ENCODE measurements around the gene FA2H.
"Not testable (repeated sequence)": the region's sequence is repeated elsewhere in the genome, so short reads cannot be mapped to it uniquely, and the experiment has no call there.

The FA2H gene

GRCh38 chr16:74769586-74770190, 4.9 kb downstream of the FA2H start:
- DNase-seq: no peak

- no peak for DNase-seq
These were observed 6.4 kb downstream of the FA2H start for GRCh38 chr16:74768239-74768638.

- DNase-seq: no peak
These were observed 6.9 kb downstream of the FA2H start for GRCh38 chr16:74767749-74768148.

GRCh38 chr16:74766729-74767128, 7.9 kb downstream of the FA2H start:
- DNase-seq: no peak

- DNase-seq: not testable (repeated sequence)
These were observed 10.4 kb downstream of the FA2H start for GRCh38 chr16:74764184-74764583.

- DNase-seq: no peak
These were observed 13.0 kb downstream of the FA2H start for GRCh38 chr16:74761665-74762064.

- DNase-seq: no peak
These were observed 14.4 kb downstream of the FA2H start for GRCh38 chr16:74760007-74760767.

- DNase-seq: no peak
These were observed 15.1 kb downstream of the FA2H start for GRCh38 chr16:74759564-74759963.

- DNase-seq: no peak
These were observed 15.8 kb downstream of the FA2H start for GRCh38 chr16:74758801-74759200.

- no peak for DNase-seq
These were observed 17.3 kb downstream of the FA2H start for GRCh38 chr16:74757349-74757748.

- DNase-seq: no peak
These were observed 18.4 kb downstream of the FA2H start for GRCh38 chr16:74756203-74756602.

GRCh38 chr16:74753180-74753579, 21.4 kb downstream of the FA2H start:
- no peak for DNase-seq

GRCh38 chr16:74752756-74753155, 21.9 kb downstream of the FA2H start:
- DNase-seq: no peak

- DNase-seq: peak in 1 of 3 experiments; percentile 2
These were observed 22.4 kb downstream of the FA2H start for GRCh38 chr16:74752258-74752657.

GRCh38 chr16:74751658-74752057, 23.0 kb downstream of the FA2H start:
- no peak for DNase-seq

GRCh38 chr16:74749291-74750055, 25.1 kb downstream of the FA2H start:
- DNase-seq: no peak

- no peak for DNase-seq
These were observed 26.0 kb downstream of the FA2H start for GRCh38 chr16:74748616-74749026.

GRCh38 chr16:74747716-74748615, 26.7 kb downstream of the FA2H start:
- no peak for DNase-seq

- DNase-seq: no peak
These were observed 28.7 kb downstream of the FA2H start for GRCh38 chr16:74745926-74746325.

- DNase-seq: no peak
These were observed 29.5 kb downstream of the FA2H start for GRCh38 chr16:74745109-74745615.

- no peak for DNase-seq
These were observed 30.1 kb downstream of the FA2H start for GRCh38 chr16:74744566-74744965.

- peak; percentile 46 to 81 (median 56) for DNase-seq
These were observed 30.8 kb downstream of the FA2H start for GRCh38 chr16:74743668-74744299.
